Kidney epithelial cell (primary cell): ENCODE data around the gene ZNF736. TPM values are rescaled to one million over a fixed set of nuclear protein-coding genes. Genes with fewer than 3 reads are reported as not detected.
A peak's percentile ranks its signal among the peaks of the same experiment; 100 is the strongest.
"Not testable (repeated sequence)": the region's sequence is repeated elsewhere in the genome, so short reads cannot be mapped to it uniquely, and the experiment has no call there.

Experiments used
- DNase-seq: peaks from one replicate; pipeline ENCODE4 v3.0.0-alpha.2; 2010; ENCODE audit warnings: low read depth
- H3K27me3 ChIP-seq: 2 replicates; pipeline ENCODE4 v1.6.0; 2011; ENCODE audit warnings: low read length; ENCODE audit not compliant: control insufficient read depth, insufficient read depth
- H3K36me3 ChIP-seq: 2 replicates; pipeline ENCODE4 v1.5.1; 2011; ENCODE audit warnings: low read length; ENCODE audit not compliant: control insufficient read depth, insufficient read depth
- H3K4me3 ChIP-seq: 2 replicates; pipeline ENCODE4 v1.5.1; 2011; ENCODE audit warnings: low read depth, mild to moderate bottlenecking, control low read depth, low read length
- CTCF ChIP-seq: IDR thresholded peaks from 2 replicates; pipeline ENCODE4 v1.5.1; 2011; ENCODE audit warnings: mild to moderate bottlenecking, moderate library complexity, low read length, control low read depth, inconsistent platforms; ENCODE audit not compliant: insufficient read depth, poor library complexity, severe bottlenecking
- total RNA-seq: library from RNA; depleted of rRNA; stranded (reverse); fragments of >200 nt; gene quantifications from 2 replicates; pipeline ENCODE4 v1.2.3, GENCODE V29; 2015

Gene ZNF736
- total RNA-seq, 1 donor from 2014 or later: 9.3 TPM

- Histone ChIP-seq H3K27me3 (no peaks in the 10 kb centered on the region), H3K4me3 (peak overlapping the region; percentile 82), H3K36me3 (no peaks in the 10 kb centered on the region)
- no peak for TF ChIP-seq CTCF
- DNase-seq: no peak
Measured at GRCh38 chr7:64314566-64314965, 805 bp downstream of the ZNF736 start.

GRCh38 chr7:64316031-64316742, 2.4 kb downstream of the ZNF736 start:
- H3K4me3 ChIP-seq, H3K27me3 ChIP-seq, DNase-seq, H3K36me3 ChIP-seq: not testable (repeated sequence)

- TF ChIP-seq CTCF: no peak
- Histone ChIP-seq H3K27me3 (no peaks in the 10 kb centered on the region), H3K36me3 (no peaks in the 10 kb centered on the region), H3K4me3 (no peak overlapping the region)
- no peak for DNase-seq
Measured at GRCh38 chr7:64320547-64321513, 7.1 kb downstream of the ZNF736 start.

- not testable (repeated sequence) for H3K36me3 ChIP-seq, H3K4me3 ChIP-seq, H3K27me3 ChIP-seq, DNase-seq
Measured at GRCh38 chr7:64324166-64324565, 10.4 kb downstream of the ZNF736 start.

GRCh38 chr7:64348713-64349210, 35.0 kb downstream of the ZNF736 start:
- not testable (repeated sequence) for H3K27me3 ChIP-seq

GRCh38 chr7:64359543-64359942, 45.8 kb downstream of the ZNF736 start:
- no peaks in the 10 kb centered on the region for H3K27me3 ChIP-seq
- DNase-seq: no peak
- H3K36me3 ChIP-seq: no peaks in the 10 kb centered on the region
- no peak overlapping the region for H3K4me3 ChIP-seq
- no peak for TF ChIP-seq CTCF

More at GRCh38 chr7:64348713-64349210, 35.0 kb downstream of the ZNF736 start:
- H3K4me3 ChIP-seq, H3K36me3 ChIP-seq, DNase-seq: not testable (repeated sequence)

GRCh38 chr7:64371116-64371515, 57.4 kb downstream of the ZNF736 start:
- H3K27me3 ChIP-seq: no peaks in the 10 kb centered on the region
- TF ChIP-seq CTCF: no peak
- no peak overlapping the region for H3K4me3 ChIP-seq
- no peaks in the 10 kb centered on the region for H3K36me3 ChIP-seq
- DNase-seq: no peak
